ENCODE measurements around the gene PTF1A.
"Not testable (repeated sequence)": the region's sequence is repeated elsewhere in the genome, so short reads cannot be mapped to it uniquely, and the experiment has no call there.

PTF1A gene

DNA sequence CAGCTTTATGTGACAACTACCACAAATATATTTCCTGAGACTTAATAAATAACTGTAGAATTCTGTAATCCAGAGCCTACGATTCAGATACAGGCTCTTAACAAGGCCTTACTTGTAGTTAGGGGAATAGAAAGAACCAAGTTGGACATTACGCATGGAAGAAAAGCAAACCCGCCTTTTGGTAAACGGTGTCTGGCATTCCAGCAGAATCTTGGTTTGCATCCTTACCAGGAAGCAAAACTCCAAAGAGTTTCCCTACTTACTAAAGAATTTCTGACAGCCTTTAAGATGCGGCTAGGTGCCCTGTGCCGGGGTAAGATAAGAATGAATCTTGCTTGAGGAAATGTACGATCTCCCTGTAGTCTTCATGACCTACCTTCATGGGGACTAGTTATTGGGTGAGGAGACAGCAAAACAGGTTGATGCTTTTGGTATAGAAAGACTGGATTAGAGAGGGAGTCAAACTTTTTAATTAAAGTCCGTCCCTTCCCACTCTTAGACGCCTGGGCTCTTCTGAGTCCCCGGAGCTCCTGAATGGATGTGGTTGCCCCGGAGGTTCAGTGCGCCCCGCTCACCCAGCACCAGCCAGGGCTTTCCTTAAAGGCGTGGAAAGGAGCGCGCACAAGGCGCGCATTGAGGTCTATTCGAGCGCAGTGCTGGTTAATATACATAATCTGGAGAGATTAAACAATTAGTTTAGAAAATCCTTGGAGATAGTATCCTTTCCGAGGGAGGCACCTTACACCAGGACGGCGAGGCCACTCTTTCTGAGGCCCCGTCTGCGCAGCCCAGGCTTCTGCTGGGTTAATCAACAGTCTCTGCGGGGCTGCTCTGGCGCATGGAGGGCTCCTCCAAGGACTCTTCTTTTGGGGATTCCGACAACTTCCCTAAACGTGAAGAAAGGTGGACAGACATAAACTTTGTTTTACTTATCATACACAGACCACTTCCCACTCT is 11.5 kb downstream of the PTF1A start:
- DNase-seq (ENCODE audit: low read depth in 1 of 2, low spot score in 1 of 2), result no peak

DNA sequence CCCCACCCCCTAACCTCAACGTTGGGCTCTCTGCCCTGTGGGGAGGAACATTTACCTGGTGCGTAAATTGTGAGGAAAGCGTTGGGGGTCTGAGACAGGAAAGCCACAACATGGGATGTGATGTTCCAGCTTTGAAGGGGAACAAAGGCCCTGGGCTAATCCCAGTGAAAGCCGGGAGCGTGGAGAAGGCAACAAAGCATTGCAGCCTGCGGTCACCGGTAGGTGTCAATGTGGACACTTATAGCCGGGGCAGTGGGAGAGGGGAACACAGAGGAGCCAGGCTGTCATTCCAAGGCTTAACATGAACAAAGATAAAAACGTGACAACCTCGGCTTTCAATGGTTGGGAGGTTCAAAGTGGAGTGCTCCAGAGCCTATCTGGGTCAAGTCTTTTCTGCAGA is 12.7 kb downstream of the PTF1A start:
- DNase-seq (ENCODE audit: low read depth in 1 of 2, low spot score in 1 of 2), result no peak

DNA sequence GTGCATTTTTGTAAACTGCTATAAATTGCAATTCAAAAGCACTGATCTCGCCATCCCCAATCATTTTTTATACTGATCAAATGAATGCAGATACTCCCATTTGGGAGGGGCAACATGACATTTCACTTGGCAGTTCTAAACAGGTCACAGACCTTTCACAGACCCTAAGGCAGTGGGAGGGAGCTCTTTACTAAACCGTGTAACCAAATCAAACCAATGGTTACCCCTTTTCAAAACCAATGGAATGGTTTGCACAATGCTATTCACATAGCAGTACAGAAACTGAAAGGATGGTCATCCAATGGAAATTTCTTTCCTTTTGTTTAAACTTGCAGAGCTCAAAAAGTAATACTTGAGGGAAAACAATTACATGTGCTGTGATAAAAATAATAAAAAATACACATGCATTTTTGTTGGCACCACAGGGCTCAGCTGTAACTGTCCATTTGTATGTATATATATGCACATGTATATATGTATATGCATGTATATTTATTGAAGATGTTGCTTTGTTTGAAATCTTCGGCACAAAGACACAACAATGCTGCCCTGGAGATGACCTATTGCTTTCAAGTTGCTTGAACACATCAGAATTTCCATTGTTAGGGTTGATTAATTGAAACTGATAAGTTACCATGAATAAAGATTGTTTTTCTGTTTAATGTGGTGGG is 14.0 kb downstream of the PTF1A start:
- DNase-seq (ENCODE audit: low read depth in 1 of 2, low spot score in 1 of 2), result no peak

DNA sequence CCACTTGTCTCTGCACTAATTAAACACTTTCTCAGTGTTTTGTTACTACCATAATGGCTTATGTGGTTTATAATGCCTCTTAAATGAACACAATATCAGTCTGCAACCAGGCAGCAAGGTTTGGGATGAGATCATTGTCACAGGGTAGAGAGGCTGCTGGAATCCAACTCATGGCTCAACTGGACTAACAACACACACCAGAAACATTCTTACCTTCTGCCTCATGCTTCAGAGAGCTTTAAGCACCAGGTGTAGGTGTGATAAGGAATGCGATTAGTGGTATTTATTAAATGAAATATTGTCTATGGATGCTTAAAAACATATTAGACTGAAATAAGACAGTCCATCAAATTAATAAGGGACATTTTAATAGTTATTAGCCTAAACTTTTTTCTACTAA is 25.4 kb downstream of the PTF1A start:
- no peak for DNase-seq (ENCODE audit: low read depth in 1 of 2, low spot score in 1 of 2)

DNA sequence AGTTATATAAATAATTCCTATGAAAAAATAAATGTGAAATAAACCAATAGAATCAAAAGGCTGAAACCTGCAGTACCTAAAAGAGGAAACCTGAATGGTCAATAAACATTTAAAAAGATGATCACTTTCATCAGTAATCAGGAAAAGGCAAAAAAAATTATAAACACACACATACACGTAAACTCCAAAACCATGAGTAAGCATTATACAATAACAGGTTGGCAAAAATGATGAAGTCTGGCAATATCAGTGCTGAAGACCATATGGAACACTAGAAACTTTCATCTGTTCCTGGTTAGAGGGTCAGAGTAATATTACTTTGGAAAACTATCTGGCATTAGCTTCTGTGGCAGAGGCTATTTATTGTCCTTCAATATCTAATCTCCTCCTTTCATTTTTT is 38.5 kb downstream of the PTF1A start:
- no peak for DNase-seq (ENCODE audit: low read depth in 1 of 2, low spot score in 1 of 2)

DNA sequence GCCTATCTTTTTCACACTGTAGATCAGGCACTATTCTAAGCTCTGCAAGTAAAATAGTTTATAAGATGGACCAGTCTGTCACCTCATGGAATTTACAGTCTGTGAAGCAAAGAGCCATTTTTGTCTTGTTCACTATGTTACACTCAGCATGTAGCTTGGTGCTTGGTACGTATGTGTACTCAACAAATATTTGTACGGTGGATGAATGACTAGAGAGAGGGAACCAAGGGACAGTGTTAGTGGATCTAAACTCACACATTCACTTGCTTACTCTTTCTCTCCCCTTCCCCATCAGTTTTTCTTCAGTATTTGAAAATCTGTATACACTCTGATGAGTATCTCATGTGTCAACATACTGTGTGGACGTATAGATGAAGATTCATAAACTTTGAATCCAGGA is 45.9 kb downstream of the PTF1A start:
- no peak for DNase-seq (ENCODE audit: low read depth in 1 of 2, low spot score in 1 of 2)

DNA sequence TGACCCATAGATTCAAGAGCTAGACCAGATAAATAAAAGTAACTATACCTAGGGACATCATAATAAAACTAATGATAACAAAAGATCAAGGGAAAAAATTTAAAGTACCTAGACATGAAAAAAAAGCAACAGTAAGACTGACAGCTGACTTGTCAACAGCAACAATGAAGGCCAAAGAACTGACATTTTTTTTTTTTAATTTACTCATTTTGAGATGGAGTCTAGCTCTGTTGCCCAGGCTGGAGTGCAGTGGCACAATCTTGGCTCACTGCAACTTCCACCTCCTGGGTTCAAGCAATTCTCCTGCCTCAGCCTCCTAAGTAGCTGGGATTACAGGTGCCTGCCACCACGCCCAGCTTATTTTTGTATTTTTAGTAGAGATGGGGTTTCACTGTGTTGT is 49.7 kb downstream of the PTF1A start:
- DNase-seq (ENCODE audit: low read depth in 1 of 2, low spot score in 1 of 2), result not testable (repeated sequence)
